GM10248 (cell line): ENCODE results near the gene CHURC1.

ENCODE experiments used
- CTCF ChIA-PET: fragments of 300-600 bp; sonication (Branson Sonifier 250); formaldehyde crosslinking; extraction: SDS; loops from one replicate; lab custom pipeline; 2021; ENCODE audit warnings: antibody characterized with exemption; lab: Yijun Ruan, JAX
- POLR2A ChIA-PET: fragments of 350-650 bp; sonication (Branson Sonifier 250); formaldehyde crosslinking; extraction: SDS; loops from one replicate; lab custom pipeline; 2020; ENCODE audit warnings: antibody characterized with exemption; lab: Yijun Ruan, JAX
- DNase-seq: peaks from one replicate; pipeline ENCODE4 v3.0.0; 2012; ENCODE audit errors: extremely low spot score
- CTCF ChIP-seq: IDR thresholded peaks from 2 replicates; pipeline ENCODE4 v1.5.1; 2012; ENCODE audit warnings: mild to moderate bottlenecking, low read depth; ENCODE audit errors: extremely low read depth, missing control alignments, control extremely low read depth

Gene CHURC1

GRCh38 chr14:64939817-64940190 lies 25.5 kb downstream of the CHURC1 start:
- DNase-seq: no peak
- CTCF ChIA-PET: interaction anchor here (0.9 to 1.8 kb wide), 4 partner anchors 13 to 48 kb away, joined by 3 to 5 read pairs (median 4); no protein-coding TSS in a partner anchor
- TF ChIP-seq CTCF: no peak
- POLR2A ChIA-PET: no interaction called here

GRCh38 chr14:64940336-64940910 lies 26.2 kb downstream of the CHURC1 start:
- CTCF ChIA-PET: interaction anchor here (0.9 to 1.6 kb wide), 2 partner anchors 14 to 49 kb away, joined by 3 read pairs; no protein-coding TSS in a partner anchor
- no peak for DNase-seq
- POLR2A ChIA-PET: no interaction called here
- no peak for TF ChIP-seq CTCF

- ChIA-PET CTCF (interaction anchor here (0.9 to 2.5 kb wide), 3 partner anchors 10 to 17 kb away, joined by 3 to 14 read pairs (median 3); no protein-coding TSS in a partner anchor), POLR2A (no interaction called here)
- no peak for TF ChIP-seq CTCF
- no peak for DNase-seq
Observed at GRCh38 chr14:64942531-64943111, 28.4 kb downstream of the CHURC1 start, which contains the start of gene GPX2. Gene GPX2 (minus strand): TSS chr14:64942745. CDS start chr14:64942726, 19 bp downstream.

- ChIA-PET CTCF (interaction anchor here (1.0 to 1.8 kb wide), 3 partner anchors 10 to 44 kb away, joined by 3 to 8 read pairs (median 4); no protein-coding TSS in a partner anchor), POLR2A (no interaction called here)
- DNase-seq: no peak
- no peak for TF ChIP-seq CTCF
Observed at GRCh38 chr14:64943556-64943955, 29.3 kb downstream of the CHURC1 start.

GRCh38 chr14:64944041-64944440 lies 29.8 kb downstream of the CHURC1 start:
- no peak for DNase-seq
- CTCF ChIA-PET: interaction anchor here (1.0 to 1.8 kb wide), 3 partner anchors 9 to 45 kb away, joined by 3 to 8 read pairs (median 4); no protein-coding TSS in a partner anchor

More at GRCh38 chr14:64944041-64944440, 29.8 kb downstream of the CHURC1 start:
- no peak for TF ChIP-seq CTCF
- POLR2A ChIA-PET: no interaction called here
